Endothelial cell of umbilical vein (primary cell): ENCODE measurements around the gene FMNL3. TPM values are rescaled to one million over a fixed set of nuclear protein-coding genes. Genes with fewer than 3 reads are reported as not detected.

Experiments
- BruUV-seq: library from RNA; stranded (reverse); fragments of 400-500 nt; replicated peaks from 2 replicates; lab custom pipeline; 2021; lab: Mats Ljungman, UMichigan
- CTCF ChIA-PET: fragments of 300-600, 350-600 bp; sonication (Branson Sonifier 250); formaldehyde crosslinking; loops from one replicate; lab custom pipeline; 2021; ENCODE audit warnings: antibody characterized with exemption, inconsistent platforms; lab: Charles Lee
- POLR2A ChIA-PET: fragments of 300-600, 350-600 bp; sonication (Branson Sonifier 250); formaldehyde crosslinking; loops from one replicate; lab custom pipeline; 2021; ENCODE audit warnings: antibody characterized with exemption, inconsistent platforms; lab: Charles Lee
- DNase-seq: peaks from one replicate; pipeline ENCODE4 v3.0.0-alpha.2; 2011; ENCODE audit warnings: low read depth, low spot score
- FAIRE-seq: peaks from 2 replicates; lab custom pipeline; 2011; peaks lifted over from hg19 to GRCh38; lab: Jason Lieb, UNC
- H2AFZ ChIP-seq: 2 replicates; pipeline ENCODE4 v1.6.0; 2012; ENCODE audit warnings: low read depth, low read length, control low read depth, inconsistent platforms
- H3K27ac ChIP-seq: 2 replicates; pipeline ENCODE4 v1.5.1; 2011; ENCODE audit warnings: low read depth, mild to moderate bottlenecking, control low read depth, low read length, moderate library complexity; ENCODE audit not compliant: insufficient read depth
- H3K27me3 ChIP-seq, 2 experiments: 2 replicates each; pipeline versions ENCODE4 v1.6.0 to v1.6.1; 2011; ENCODE audit warnings: low read length in 2 of 2, mixed read lengths in 1 of 2; ENCODE audit not compliant: control insufficient read depth in 2 of 2, insufficient read depth in 2 of 2
- H3K36me3 ChIP-seq, 2 experiments: 2 replicates in 1 of 2; 3 replicates in 1 of 2; pipeline ENCODE4 v1.5.1; 2011; ENCODE audit warnings: low read length in 2 of 2, mild to moderate bottlenecking in 1 of 2, moderate library complexity in 1 of 2; ENCODE audit not compliant: control insufficient read depth in 2 of 2, insufficient read depth in 2 of 2; ENCODE audit errors: extremely low read depth in 1 of 2
- H3K4me1 ChIP-seq: 3 replicates; pipeline ENCODE4 v1.5.1; 2011; ENCODE audit warnings: mild to moderate bottlenecking, low read length; ENCODE audit not compliant: control insufficient read depth, insufficient read depth; ENCODE audit errors: extremely low read depth
- H3K4me2 ChIP-seq: 2 replicates; pipeline ENCODE4 v1.6.1; 2011; ENCODE audit warnings: low read length, control low read depth, mixed read lengths; ENCODE audit not compliant: insufficient read depth
- H3K4me3 ChIP-seq, 3 experiments: fragments of 200-600 bp in 1 of 3; sonication (generic), shearing (Covaris generic) in 1 of 3; replicated peaks in 1 of 3; 2 replicates each; pipeline ENCODE4 v1.5.1; 2011 to 2016; ENCODE audit warnings: control low read depth in 3 of 3, low read length in 3 of 3, mild to moderate bottlenecking in 2 of 3, inconsistent platforms in 1 of 3, low read depth in 1 of 3, moderate library complexity in 1 of 3; ENCODE audit not compliant: insufficient read depth in 1 of 3
- H3K79me2 ChIP-seq: 2 replicates; pipeline ENCODE4 v1.6.0; 2012; ENCODE audit warnings: low read length, inconsistent platforms; ENCODE audit not compliant: control insufficient read depth, insufficient read depth
- H3K9ac ChIP-seq: replicated peaks from 2 replicates; pipeline ENCODE3; 2011; ENCODE audit warnings: low read length, control low read depth; ENCODE audit not compliant: insufficient read depth; ENCODE audit errors: extremely low read depth
- H3K9me1 ChIP-seq: replicated peaks from 3 replicates; pipeline ENCODE4 v1.6.0; 2011; ENCODE audit warnings: mild to moderate bottlenecking, low read length; ENCODE audit not compliant: control insufficient read depth, insufficient read depth; ENCODE audit errors: extremely low read depth
- H3K9me3 ChIP-seq: replicated peaks from 2 replicates; pipeline ENCODE4 v1.5.1; 2012; ENCODE audit warnings: low read length, inconsistent platforms; ENCODE audit not compliant: control insufficient read depth, insufficient read depth
- H4K20me1 ChIP-seq: replicated peaks from 2 replicates; pipeline ENCODE3; 2011; ENCODE audit warnings: mild to moderate bottlenecking, low read length; ENCODE audit not compliant: control insufficient read depth, insufficient read depth; ENCODE audit errors: extremely low read depth
- CTCF ChIP-seq, 2 donors: IDR thresholded peaks; 1 replicate in 1 of 2; 2 replicates in 1 of 2; pipeline ENCODE4 v1.5.1; 2011; ENCODE audit warnings: low read length in 2 of 2, mild to moderate bottlenecking in 2 of 2, moderate library complexity in 2 of 2, control low read depth in 1 of 2, inconsistent platforms in 1 of 2, low read depth in 1 of 2; ENCODE audit not compliant: insufficient read depth in 1 of 2; ENCODE audit errors: extremely low read depth in 1 of 2
- EZH2 ChIP-seq: IDR thresholded peaks from 2 replicates; pipeline ENCODE4 v1.6.1; 2012; ENCODE audit warnings: borderline replicate concordance, low read depth, mild to moderate bottlenecking, moderate library complexity, low read length, inconsistent platforms; ENCODE audit not compliant: severe bottlenecking
- FOS ChIP-seq: IDR thresholded peaks from 2 replicates; pipeline ENCODE4 v1.6.1; 2011; ENCODE audit warnings: mild to moderate bottlenecking, low read length, moderate library complexity, borderline replicate concordance; ENCODE audit not compliant: insufficient read depth
- GATA2 ChIP-seq: IDR thresholded peaks from 2 replicates; pipeline ENCODE4 v1.7.0; 2011; ENCODE audit warnings: low read depth, mild to moderate bottlenecking, moderate library complexity, mixed read lengths, low read length; ENCODE audit not compliant: insufficient read length, insufficient read depth
- JUN ChIP-seq: IDR thresholded peaks from 2 replicates; pipeline ENCODE4 v1.6.1; 2011; ENCODE audit warnings: borderline replicate concordance, low read depth; ENCODE audit not compliant: insufficient read length, insufficient read depth
- MAX ChIP-seq: IDR thresholded peaks from 2 replicates; pipeline ENCODE4 v1.6.1; 2011; ENCODE audit not compliant: insufficient read depth, insufficient read length
- MYC ChIP-seq: IDR thresholded peaks from one replicate; pipeline ENCODE4 v1.6.1; 2011; ENCODE audit warnings: mild to moderate bottlenecking, low read depth, low read length
- POLR2A ChIP-seq: IDR thresholded peaks from 2 replicates; pipeline ENCODE4 v1.6.1; 2012; ENCODE audit warnings: low read depth, mild to moderate bottlenecking, control low read depth, low read length
- POLR2AphosphoS5 ChIP-seq: IDR thresholded peaks from 2 replicates; pipeline ENCODE4 v1.6.1; 2012; ENCODE audit warnings: low read depth, mild to moderate bottlenecking, control low read depth, low read length, moderate library complexity; ENCODE audit not compliant: insufficient read depth
- dilution Hi-C: fragments of 300-500 bp; cut with MboI; formaldehyde crosslinking; loops from one replicate; pipeline ENCODE4 v1.15.0; 2019; ENCODE audit warnings: low sequenced_read_pairs; ENCODE audit not compliant: extremely low pct_ligation_motif_present
- intact Hi-C: fragments of 100-400 bp; cut with micrococcal nuclease; formaldehyde crosslinking; loops from one replicate; pipeline ENCODE4 v1.10.0; 2022
- polyA plus RNA-seq, 4 experiments: library from polyadenylated mRNA; depleted of rRNA in 3 of 4; stranded (reverse) in 3 of 4; unstranded in 1 of 4; fragments of >200 nt; gene quantifications; 2 replicates each; pipeline versions ENCODE4 v1.2.1 to v1.2.3, GENCODE V29; 2011 to 2012; ENCODE audit warnings: missing spikeins in 1 of 4
- total RNA-seq: library from RNA; stranded (reverse); gene quantifications from 2 replicates; pipeline ENCODE4 v1.2.3, GENCODE V29; 2021

Gene FMNL3
- total and polyA plus RNA-seq, 2 donors (not counting 3 experiments of a cell fraction or from before 2014, with no cell fraction given), result 35.1 to 93.3 TPM

- H4K20me1 ChIP-seq, result no peaks in the 10 kb centered on the region
- no peak overlapping the region for H3K9ac ChIP-seq
- no peak overlapping the region for H3K4me3 ChIP-seq
- H3K4me1 ChIP-seq, result peaks cover 20% of the 10 kb centered on the region
- H3K27ac ChIP-seq, result no peak overlapping the region
- dilution Hi-C loops, result no loop called here
- no peak for DNase-seq
- CTCF ChIA-PET, result interaction anchor here (1.0 to 6.8 kb wide), 3 partner anchors 57 to 120 kb away, joined by 3 to 93 read pairs (median 6); partner anchors contain the start of gene FMNL3
- FAIRE-seq, result no peak
- H3K79me2 ChIP-seq, result no peaks in the 10 kb centered on the region
- H3K36me3 ChIP-seq, result peaks cover 24 to 36% of the 10 kb centered on the region in 2 experiments
- POLR2A ChIA-PET, result no interaction called here
- no TSS peak for BruUV-seq
- no peaks in the 10 kb centered on the region for H3K9me1 ChIP-seq
- no peak overlapping the region for H2AFZ ChIP-seq
- H3K9me3 ChIP-seq, result no peaks in the 10 kb centered on the region
- intact Hi-C loops, result no loop called here
- no peaks in the 10 kb centered on the region for H3K27me3 ChIP-seq
- H3K4me2 ChIP-seq, result no peak overlapping the region
- TF ChIP-seq GATA2, result no peak
- TF ChIP-seq JUN, result no peak
- TF ChIP-seq POLR2AphosphoS5, result no peak
- TF ChIP-seq EZH2, result no peak
- TF ChIP-seq FOS, result no peak
- no peak for TF ChIP-seq POLR2A
- TF ChIP-seq CTCF (IDR thresholded peaks at IDR 0.05; ENCODE audit: extremely low read depth in 1 of 2, insufficient read depth in 1 of 2, low read depth in 1 of 2, low read length in 2 of 2), result no peak
- no peak for TF ChIP-seq MAX
- TF ChIP-seq MYC, result no peak
Observed at GRCh38 chr12:49642370-49642802, 64.8 kb downstream of the FMNL3 start.
